Thoracic aorta (tissue), 2 donors: ENCODE data around the gene OVOL3. TPM values are rescaled to one million over a fixed set of nuclear protein-coding genes. Genes with fewer than 3 reads are reported as not detected.

Source experiments
- ATAC-seq: fragments of 150-250 bp; one replicate; pipeline ENCODE4 v1.8.0; 2017; ENCODE audit warnings: low read depth; ENCODE audit not compliant: insufficient number of reproducible peaks, low FRiP score
- DNase-seq: peaks from one replicate; pipeline ENCODE4 v3.0.0-alpha.2; 2020; ENCODE audit warnings: low spot score
- H3K27ac ChIP-seq, 2 donors: fragments of 200-600 bp; sonication (generic); 1 replicate in 1 of 2; 2 replicates in 1 of 2; pipeline ENCODE4 v1.5.1; 2016; ENCODE audit warnings: mild to moderate bottlenecking in 2 of 2, moderate library complexity in 2 of 2
- H3K27me3 ChIP-seq: fragments of 200-600 bp; sonication (generic); replicated peaks from 2 replicates; pipeline ENCODE4 v1.6.0; 2016; ENCODE audit warnings: mild to moderate bottlenecking; ENCODE audit not compliant: insufficient read depth
- H3K36me3 ChIP-seq: fragments of 200-600 bp; sonication (generic); one replicate; pipeline ENCODE4 v1.5.1; 2016
- H3K4me1 ChIP-seq, 2 donors: fragments of 200-600 bp; sonication (generic); 1 replicate in 1 of 2; 2 replicates in 1 of 2; pipeline versions ENCODE4 v1.5.1 to v1.6.0; 2016; ENCODE audit warnings: low read depth in 2 of 2, mild to moderate bottlenecking in 1 of 2; ENCODE audit not compliant: control insufficient read depth in 1 of 2
- H3K4me3 ChIP-seq: fragments of 200-600 bp; sonication (generic); 2 replicates; pipeline ENCODE4 v1.5.1; 2016; ENCODE audit warnings: mild to moderate bottlenecking
- H3K9me3 ChIP-seq: fragments of 200-600 bp; sonication (generic); 2 replicates; pipeline ENCODE4 v1.5.1; 2016
- CTCF ChIP-seq: fragments of 200-600 bp; sonication (generic); IDR thresholded peaks from one replicate; pipeline ENCODE4 v1.5.1; 2019; ENCODE audit warnings: antibody characterized with exemption
- total RNA-seq, 2 donors: library from RNA; depleted of rRNA; stranded (reverse); fragments of >200 nt; gene quantifications; one replicate each; pipeline versions ENCODE4 v1.1.0 to v1.2.3, GENCODE V29; 2016

OVOL3 gene
- total RNA-seq, 2 donors from 2014 or later, result not detected

- Histone ChIP-seq H3K4me1 (peaks cover 19 to 34% of the 10 kb centered on the region in 2 donors), H3K4me3 (peak overlapping the region; percentile 24), H3K27ac (peak overlapping the region; percentile 88 to 90), H3K9me3 (no peaks in the 10 kb centered on the region), H3K36me3 (no peaks in the 10 kb centered on the region), H3K27me3 (no peaks in the 10 kb centered on the region)
- peak; percentile 61 for DNase-seq
- TF ChIP-seq CTCF, result no peak
- ATAC-seq, result peak; percentile 71
Measured at GRCh38 chr19:36136964-36137686, 26.2 kb downstream of the OVOL3 start.

- peak overlapping the region; percentile 84 for H3K4me3 ChIP-seq
- peaks cover 13% of the 10 kb centered on the region for H3K36me3 ChIP-seq
- TF ChIP-seq CTCF, result no peak
- no peaks in the 10 kb centered on the region for H3K27me3 ChIP-seq
- ATAC-seq (no peak), DNase-seq (no peak)
- H3K9me3 ChIP-seq, result no peaks in the 10 kb centered on the region
- peaks cover 19 to 34% of the 10 kb centered on the region in 2 donors for H3K4me1 ChIP-seq
- H3K27ac ChIP-seq, result peak overlapping the region; percentile 95 to 99
Measured at GRCh38 chr19:36139120-36139472, 28.2 kb downstream of the OVOL3 start.

- Histone ChIP-seq H3K27ac (peak within 1 kb of the TSS; percentile 95 to 99), H3K4me1 (peaks cover 19 to 34% of the 10 kb centered on the region in 2 donors), H3K9me3 (no peaks in the 10 kb centered on the region), H3K4me3 (peak within 1 kb of the TSS; percentile 84), H3K36me3 (peaks cover 19% of the 10 kb centered on the region), H3K27me3 (no peaks in the 10 kb centered on the region)
- peak; percentile 67 for ATAC-seq
- DNase-seq, result peak; percentile 85
- peak; percentile 19 for TF ChIP-seq CTCF
Measured at GRCh38 chr19:36139473-36140303, 28.7 kb downstream of the OVOL3 start, which contains the start of gene CAPNS1. Gene CAPNS1 (plus strand): TSS chr19:36140066. CDS start chr19:36141012, 946 bp downstream.

GRCh38 chr19:36140304-36141038, 29.5 kb downstream of the OVOL3 start:
- no peak for TF ChIP-seq CTCF
- no peak for DNase-seq
- no peak for ATAC-seq
- H3K4me1 ChIP-seq, result peaks cover 19 to 34% of the 10 kb centered on the region in 2 donors
- H3K9me3 ChIP-seq, result no peaks in the 10 kb centered on the region
- peak overlapping the region; percentile 95 to 99 for H3K27ac ChIP-seq
- H3K27me3 ChIP-seq, result no peaks in the 10 kb centered on the region
- peak overlapping the region; percentile 84 for H3K4me3 ChIP-seq
- peaks cover 27% of the 10 kb centered on the region for H3K36me3 ChIP-seq
